ENCODE results near the gene BCAS3. TPM values are rescaled to one million over a fixed set of nuclear protein-coding genes. Genes with fewer than 3 reads are reported as not detected.

BCAS3 gene
- total RNA-seq, 4 donors from 2014 or later = 42.1 to 84.7 (median 54.1) TPM

- 98 to 99% methylated on average over 6 of the region's 6 CpGs for WGBS, 2 donors
- intact Hi-C loops (cut with DNase I; ENCODE audit: low total_unique reads) = no loop called here
- no peak for DNase-seq (ENCODE audit: low spot score in 2 of 2)
- TF ChIP-seq POLR2A (IDR thresholded peaks at IDR 0.05) = no peak
- TF ChIP-seq, protein P1, sequence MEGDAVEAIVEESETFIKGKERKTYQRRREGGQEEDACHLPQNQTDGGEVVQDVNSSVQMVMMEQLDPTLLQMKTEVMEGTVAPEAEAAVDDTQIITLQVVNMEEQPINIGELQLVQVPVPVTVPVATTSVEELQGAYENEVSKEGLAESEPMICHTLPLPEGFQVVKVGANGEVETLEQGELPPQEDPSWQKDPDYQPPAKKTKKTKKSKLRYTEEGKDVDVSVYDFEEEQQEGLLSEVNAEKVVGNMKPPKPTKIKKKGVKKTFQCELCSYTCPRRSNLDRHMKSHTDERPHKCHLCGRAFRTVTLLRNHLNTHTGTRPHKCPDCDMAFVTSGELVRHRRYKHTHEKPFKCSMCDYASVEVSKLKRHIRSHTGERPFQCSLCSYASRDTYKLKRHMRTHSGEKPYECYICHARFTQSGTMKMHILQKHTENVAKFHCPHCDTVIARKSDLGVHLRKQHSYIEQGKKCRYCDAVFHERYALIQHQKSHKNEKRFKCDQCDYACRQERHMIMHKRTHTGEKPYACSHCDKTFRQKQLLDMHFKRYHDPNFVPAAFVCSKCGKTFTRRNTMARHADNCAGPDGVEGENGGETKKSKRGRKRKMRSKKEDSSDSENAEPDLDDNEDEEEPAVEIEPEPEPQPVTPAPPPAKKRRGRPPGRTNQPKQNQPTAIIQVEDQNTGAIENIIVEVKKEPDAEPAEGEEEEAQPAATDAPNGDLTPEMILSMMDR (IDR thresholded peaks at IDR 0.05) = no peak
- no peak overlapping the region for H3K4me3 ChIP-seq (ENCODE audit: low read depth, poor library complexity, severe bottlenecking)
Observed at GRCh38 chr17:61328351-61328750, 650.7 kb downstream of the BCAS3 start.

GRCh38 chr17:61330174-61331150 lies 652.8 kb downstream of the BCAS3 start:
- intact Hi-C loops (cut with DNase I; ENCODE audit: low total_unique reads) = no loop called here
- 91 to 95% methylated on average over 11 of the region's 11 CpGs for WGBS, 2 donors
- DNase-seq (ENCODE audit: low spot score in 2 of 2) = no peak
- TF ChIP-seq POLR2A (IDR thresholded peaks at IDR 0.05) = no peak
- TF ChIP-seq, protein P1 (IDR thresholded peaks at IDR 0.05) = no peak
- H3K4me3 ChIP-seq (ENCODE audit: low read depth, poor library complexity, severe bottlenecking) = no peak overlapping the region

DNA sequence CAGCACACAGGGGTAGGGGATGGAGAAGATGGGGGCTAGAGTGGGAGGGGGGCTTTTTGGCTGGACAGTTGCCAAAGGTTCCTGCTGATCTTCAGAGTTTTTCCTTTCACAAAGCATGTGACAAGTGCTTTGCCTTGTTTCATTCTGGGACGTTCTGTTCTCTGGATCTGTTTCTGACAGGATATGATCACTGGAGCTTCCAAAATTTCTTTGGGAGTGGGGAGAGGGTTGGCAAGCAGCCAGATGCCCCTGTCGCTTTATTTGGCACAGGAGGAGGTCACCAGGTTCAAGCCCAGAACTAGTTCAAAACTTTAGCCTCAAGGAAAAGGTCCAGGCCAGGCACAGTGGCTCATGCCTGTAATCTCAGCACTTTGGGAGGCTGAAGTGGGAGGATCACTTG lies 653.5 kb downstream of the BCAS3 start:
- no peak for TF ChIP-seq POLR2A (IDR thresholded peaks at IDR 0.05)
- TF ChIP-seq, protein P1 (IDR thresholded peaks at IDR 0.05) = no peak
- intact Hi-C loops (cut with DNase I; ENCODE audit: low total_unique reads) = no loop called here
- H3K4me3 ChIP-seq (ENCODE audit: low read depth, poor library complexity, severe bottlenecking) = no peak overlapping the region
- 29 to 44% methylated on average over 2 of the region's 2 CpGs for WGBS, 2 donors
- no peak for DNase-seq (ENCODE audit: low spot score in 2 of 2)

DNA sequence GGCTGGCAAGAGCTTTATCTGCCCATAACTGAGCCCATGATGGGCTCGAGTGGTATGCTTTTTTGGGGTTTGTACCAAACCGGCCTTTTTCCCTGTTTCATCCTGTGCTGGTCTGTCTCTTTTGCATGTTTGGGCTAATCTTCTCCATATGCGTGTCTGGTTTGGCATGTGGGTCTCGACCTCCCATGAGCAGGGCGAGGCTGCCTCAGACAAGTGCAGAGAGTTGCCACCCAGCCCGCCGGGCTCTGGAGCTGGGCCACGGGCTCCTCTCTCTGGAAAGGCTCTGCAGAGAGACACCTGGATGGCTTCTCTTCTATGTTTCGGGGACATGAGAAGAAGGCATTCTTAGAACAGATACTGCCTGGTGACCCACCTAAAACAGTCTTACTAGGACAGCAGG lies 654.2 kb downstream of the BCAS3 start:
- no peak for TF ChIP-seq POLR2A (IDR thresholded peaks at IDR 0.05)
- H3K4me3 ChIP-seq (ENCODE audit: low read depth, poor library complexity, severe bottlenecking) = no peak overlapping the region
- WGBS, 2 donors = 39 to 42% methylated on average over 7 to 9 of the region's 9 CpGs
- intact Hi-C loops (cut with DNase I; ENCODE audit: low total_unique reads) = no loop called here
- peak in 1 of 2 donors; percentile 36 for DNase-seq (ENCODE audit: low spot score in 2 of 2)

- no peak overlapping the region for H3K4me3 ChIP-seq (ENCODE audit: low read depth, poor library complexity, severe bottlenecking)
- 87 to 89% methylated on average over 8 of the region's 8 CpGs for WGBS, 2 donors
- no peak for DNase-seq (ENCODE audit: low spot score in 2 of 2)
- TF ChIP-seq, protein P1 (IDR thresholded peaks at IDR 0.05) = no peak
- TF ChIP-seq POLR2A (IDR thresholded peaks at IDR 0.05) = no peak
- intact Hi-C loops (cut with DNase I; ENCODE audit: low total_unique reads) = no loop called here
Observed at GRCh38 chr17:61333136-61333535, 655.5 kb downstream of the BCAS3 start.

DNA sequence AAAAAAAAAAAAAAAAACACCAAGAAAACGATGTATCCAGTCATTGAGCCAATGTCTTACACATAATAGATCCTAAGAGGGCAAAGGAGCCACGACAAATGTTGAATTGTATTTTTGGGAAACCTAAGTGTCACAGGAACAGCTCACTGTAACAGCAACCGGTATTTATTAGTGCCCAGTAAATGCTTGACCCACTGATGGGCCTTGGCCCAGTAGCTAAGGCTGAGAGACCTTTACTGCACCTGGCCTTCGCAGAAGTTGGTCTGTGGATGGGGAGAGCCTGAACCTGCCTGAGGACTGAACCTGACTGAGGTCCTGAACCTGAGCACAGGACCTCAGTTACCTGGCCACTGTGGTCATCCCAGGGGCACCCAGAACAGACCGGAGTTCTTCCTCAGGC lies 657.0 kb downstream of the BCAS3 start:
- DNase-seq (ENCODE audit: low spot score in 2 of 2) = no peak
- H3K4me3 ChIP-seq (ENCODE audit: low read depth, poor library complexity, severe bottlenecking) = no peak overlapping the region
- TF ChIP-seq, protein P1 (IDR thresholded peaks at IDR 0.05) = no peak
- no peak for TF ChIP-seq POLR2A (IDR thresholded peaks at IDR 0.05)
- 92 to 98% methylated on average over 5 of the region's 5 CpGs for WGBS, 2 donors
- intact Hi-C loops (cut with DNase I; ENCODE audit: low total_unique reads) = no loop called here

Data from lower leg skin (tissue), 4 donors.